GM10847 (cell line): ENCODE data around the gene OPHN1.

Experiments
- POLR2A ChIP-seq: IDR thresholded peaks from 2 replicates; pipeline ENCODE4 v1.6.1; 2011; ENCODE audit not compliant: insufficient read length; ENCODE audit errors: extremely low read depth

Gene OPHN1, protein sequence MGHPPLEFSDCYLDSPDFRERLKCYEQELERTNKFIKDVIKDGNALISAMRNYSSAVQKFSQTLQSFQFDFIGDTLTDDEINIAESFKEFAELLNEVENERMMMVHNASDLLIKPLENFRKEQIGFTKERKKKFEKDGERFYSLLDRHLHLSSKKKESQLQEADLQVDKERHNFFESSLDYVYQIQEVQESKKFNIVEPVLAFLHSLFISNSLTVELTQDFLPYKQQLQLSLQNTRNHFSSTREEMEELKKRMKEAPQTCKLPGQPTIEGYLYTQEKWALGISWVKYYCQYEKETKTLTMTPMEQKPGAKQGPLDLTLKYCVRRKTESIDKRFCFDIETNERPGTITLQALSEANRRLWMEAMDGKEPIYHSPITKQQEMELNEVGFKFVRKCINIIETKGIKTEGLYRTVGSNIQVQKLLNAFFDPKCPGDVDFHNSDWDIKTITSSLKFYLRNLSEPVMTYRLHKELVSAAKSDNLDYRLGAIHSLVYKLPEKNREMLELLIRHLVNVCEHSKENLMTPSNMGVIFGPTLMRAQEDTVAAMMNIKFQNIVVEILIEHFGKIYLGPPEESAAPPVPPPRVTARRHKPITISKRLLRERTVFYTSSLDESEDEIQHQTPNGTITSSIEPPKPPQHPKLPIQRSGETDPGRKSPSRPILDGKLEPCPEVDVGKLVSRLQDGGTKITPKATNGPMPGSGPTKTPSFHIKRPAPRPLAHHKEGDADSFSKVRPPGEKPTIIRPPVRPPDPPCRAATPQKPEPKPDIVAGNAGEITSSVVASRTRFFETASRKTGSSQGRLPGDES

DNA sequence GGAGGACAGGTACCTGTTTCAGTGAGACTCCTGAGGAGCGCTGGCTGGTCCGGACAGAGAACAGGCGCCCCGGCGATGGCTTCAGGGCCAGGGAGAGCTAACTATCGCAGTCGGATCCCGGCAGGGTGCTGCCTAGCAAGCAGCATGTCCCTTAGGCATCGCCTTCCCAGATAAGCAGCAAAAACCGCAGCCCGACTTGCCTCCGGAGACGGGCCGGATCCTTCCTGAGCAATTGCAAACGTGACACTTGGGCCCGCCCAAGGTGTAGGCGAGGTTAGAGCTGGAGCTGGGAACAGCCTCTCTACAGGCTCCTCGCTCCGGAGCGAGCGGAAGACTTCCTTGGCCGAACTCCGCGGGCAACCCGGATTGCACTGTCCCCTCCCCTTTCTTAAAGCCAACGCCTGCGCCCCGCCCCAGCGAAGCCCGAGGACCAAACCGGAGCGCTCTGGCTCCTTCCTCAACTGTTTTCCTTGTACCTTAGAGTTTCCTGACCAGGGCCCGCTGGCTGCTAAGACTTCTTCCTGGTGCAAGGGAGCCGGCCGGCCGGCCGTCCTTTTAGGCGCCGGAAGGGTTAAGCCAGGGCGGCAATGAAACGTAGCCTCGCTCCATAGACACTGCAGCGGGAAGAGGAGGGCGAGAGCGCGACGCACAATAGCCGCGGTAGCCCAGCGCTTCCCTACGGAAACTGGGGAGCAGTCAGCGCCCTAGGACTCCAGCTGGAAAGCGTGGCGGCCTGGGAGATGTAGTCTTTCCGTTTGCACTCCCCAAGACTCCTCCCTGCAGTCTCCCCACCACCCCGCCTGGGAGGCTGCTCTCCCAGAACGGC lies at the start of gene OPHN1:
Gene OPHN1, minus strand, starts transcription at position 341 of the 826 bp plus-strand sequence. CDS start 475 bp downstream, outside the sequence.
- TF ChIP-seq POLR2A: no peak

DNA sequence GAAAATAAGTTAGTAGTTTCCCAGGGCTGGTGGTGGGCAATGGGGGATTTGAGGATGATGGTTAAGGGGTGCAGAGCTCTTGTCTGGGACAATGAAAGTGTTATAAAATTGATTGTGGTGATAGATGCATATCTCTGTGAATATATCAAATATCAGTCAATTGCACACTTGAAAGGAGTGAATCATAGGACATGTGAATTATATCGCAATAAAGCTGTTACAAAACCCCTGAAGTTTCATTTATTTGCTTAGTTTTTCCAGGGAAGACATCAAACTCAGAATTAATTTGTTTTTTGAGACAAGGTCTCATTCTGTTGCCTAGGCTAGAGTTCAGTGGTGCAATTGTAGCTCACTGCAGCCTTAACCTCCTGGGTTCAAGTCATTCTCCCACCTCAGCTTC lies 47.7 kb upstream of the OPHN1 start:
- no peak for TF ChIP-seq POLR2A

DNA sequence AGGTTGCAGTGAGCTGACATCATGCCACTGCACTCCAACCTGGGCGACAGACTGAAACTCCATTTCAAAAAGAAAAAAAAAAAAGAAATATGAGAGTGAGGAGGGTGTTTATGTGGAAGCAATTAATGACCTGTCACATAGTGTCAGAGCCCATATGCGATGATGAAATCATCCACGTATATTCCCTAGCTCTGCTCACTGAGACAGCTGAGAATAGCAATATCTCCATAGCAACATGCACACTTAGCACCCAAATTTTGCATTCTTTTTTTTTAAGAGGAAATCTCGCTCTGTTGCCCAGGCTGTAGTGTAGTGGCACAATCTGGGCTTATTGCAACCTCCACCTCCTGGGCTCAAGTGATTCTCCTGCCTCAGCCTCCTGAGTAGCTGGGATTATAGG lies 31.5 kb upstream of the OPHN1 start:
- no peak for TF ChIP-seq POLR2A

DNA sequence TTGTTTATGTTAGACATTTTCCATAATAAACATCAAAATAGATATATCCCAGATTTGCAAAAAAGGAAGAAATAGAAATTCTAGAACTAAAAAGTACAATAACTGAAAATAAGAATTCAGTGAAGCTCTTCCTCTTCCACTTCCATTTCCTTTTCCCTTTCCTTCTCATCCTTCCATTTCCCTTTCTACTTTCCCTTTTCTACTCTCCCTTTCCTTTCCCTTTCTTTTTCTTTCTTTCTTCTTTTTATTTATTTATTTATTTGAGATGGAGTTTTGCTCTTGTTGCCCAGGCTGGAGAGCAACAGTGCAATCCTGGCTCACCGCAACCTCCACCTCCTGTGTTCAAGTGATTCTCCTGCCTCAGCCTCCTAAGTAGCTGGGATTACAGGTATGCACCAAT lies 30.6 kb upstream of the OPHN1 start:
- no peak for TF ChIP-seq POLR2A

DNA sequence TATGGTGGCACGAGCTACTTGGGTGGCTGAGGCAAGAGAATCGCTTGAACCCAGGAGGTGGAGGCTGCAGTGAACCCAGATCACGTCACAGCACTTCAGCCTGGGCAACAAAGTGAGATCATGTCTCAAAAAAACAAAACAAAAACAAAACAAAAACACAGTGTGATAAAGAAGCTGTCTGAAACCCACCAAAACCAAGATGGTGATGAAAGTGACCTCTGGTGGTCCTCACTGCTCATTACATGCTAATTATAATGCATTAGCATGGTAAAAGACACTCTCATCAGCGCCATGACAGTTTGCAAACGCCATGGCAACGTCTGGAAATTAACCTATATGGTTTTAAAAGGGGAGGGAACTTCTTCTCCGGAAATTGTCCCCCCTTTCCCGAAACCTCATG lies 29.4 kb upstream of the OPHN1 start:
- no peak for TF ChIP-seq POLR2A

DNA sequence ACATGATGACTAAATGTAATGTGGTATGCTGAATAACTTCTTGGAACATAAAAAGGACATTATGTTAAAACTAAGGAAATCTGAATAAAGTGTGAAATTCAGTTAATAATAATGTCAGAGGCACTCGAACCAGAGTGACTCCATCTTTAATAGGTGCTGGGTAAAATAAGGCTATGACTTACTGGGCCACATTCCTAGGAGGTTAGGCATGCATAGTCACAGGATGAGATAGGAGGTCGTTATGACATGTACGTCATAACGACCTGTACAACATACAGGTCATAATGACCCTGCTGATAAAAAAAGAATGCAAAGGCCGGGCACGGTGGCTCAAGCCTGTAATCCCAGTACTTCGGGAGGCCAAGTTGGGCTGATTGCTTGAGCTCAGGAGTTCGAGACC lies 28.9 kb upstream of the OPHN1 start:
- no peak for TF ChIP-seq POLR2A

DNA sequence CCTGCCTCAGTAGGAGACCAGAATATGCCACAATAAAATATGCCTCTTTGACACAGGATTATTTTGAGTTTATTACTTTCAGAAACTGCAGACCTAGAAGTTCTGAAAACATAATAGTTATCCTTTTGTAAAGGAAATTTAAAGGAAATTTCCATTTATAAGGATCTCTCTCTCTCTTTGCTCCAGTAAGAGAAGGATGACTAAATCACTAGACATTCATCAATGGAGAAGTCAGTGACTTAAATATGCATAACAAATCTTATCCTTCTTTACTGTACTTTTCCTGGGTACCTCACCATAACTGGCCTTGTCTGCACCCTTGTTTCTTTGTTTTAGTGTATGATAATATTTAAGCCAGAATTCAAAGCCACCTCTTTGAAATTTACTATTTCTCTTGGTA lies 28.3 kb upstream of the OPHN1 start:
- TF ChIP-seq POLR2A: no peak

DNA sequence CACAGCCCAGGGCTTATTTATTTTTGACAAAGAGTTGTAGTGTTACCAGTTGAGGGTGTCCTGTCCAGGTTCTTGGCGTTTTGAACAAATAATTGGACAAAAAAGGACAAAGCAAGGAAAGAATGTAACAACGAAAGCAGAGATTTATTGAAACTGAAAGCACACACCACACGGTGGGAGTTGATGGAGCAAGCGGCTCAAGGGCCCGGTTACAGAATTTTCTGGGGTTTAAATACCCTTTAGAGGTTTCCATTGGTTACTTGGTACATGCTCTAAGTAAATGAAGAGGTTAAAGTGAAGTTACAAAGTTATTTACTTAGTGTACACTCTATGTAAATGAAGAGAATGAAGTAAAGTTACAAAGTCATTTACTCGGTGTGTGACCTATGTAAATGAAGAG lies 27.8 kb upstream of the OPHN1 start:
- no peak for TF ChIP-seq POLR2A

DNA sequence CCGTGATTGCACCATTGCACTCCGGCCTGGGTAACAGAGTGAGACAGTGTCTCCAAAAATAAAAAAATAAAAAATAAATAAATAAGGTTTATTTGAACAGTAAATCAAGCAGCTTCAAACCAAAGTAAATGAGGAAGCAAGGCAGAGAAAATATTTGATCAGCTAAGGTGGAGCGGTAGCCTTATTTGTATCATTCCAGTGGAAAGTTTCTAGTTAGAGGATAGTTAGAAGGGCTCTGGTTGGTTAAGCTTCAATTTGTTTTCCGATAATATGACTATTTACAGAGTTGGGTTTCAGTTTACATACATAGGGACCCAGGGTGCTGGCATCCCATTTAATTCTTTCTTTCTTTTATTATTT lies 21.8 kb upstream of the OPHN1 start:
- TF ChIP-seq POLR2A: no peak

DNA sequence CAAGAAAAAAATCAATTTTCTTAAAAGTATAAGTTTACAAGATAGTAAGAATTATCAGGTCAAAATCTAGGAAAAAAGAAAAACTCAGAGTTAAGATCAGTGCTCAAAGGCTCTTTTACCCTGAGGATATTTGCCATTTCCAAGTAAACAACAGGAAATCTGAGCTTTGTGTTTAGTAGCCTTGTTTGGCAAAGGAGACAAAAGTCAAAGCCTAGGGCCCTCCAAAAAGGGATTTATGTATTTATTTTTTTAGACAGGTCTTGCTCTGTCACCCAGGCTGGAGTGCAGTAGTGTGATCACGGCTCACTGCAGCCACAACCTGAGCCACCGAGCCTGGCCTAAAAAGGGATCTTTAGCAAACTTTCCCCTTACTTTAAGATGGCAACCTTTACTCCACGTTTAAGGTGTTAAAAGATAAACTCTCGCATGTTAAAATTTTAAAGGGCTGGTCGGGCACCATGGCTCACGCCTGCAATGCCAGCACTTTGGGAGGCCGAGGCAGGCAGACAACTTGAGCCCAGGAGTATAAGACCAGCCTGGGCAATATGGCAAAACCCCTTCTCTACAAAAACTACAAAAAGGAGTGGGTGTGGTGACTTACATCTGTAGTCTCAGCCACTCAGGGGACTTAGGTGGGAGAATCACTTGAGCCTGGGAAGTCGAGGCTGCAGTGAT lies 21.3 kb upstream of the OPHN1 start:
- TF ChIP-seq POLR2A: no peak

DNA sequence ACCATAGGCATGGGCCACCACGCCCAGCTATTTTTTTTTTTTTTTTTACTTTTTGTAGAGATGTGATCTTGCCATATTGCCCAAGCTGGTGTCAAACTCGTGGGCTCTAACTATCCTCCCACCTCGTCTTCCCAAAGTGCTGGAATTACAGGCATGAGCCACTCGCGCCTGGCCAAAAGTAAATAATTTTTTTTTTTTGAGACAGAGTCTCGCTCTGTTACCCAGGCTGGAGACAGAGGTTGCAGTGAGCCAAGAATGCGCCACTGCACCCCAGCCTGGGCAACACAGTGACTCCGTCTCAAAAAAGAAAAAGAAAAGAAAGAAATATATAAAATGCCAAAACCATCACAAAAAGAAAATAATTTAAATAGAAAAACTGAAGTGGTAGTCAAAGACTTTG lies 18.4 kb upstream of the OPHN1 start:
- TF ChIP-seq POLR2A: no peak

DNA sequence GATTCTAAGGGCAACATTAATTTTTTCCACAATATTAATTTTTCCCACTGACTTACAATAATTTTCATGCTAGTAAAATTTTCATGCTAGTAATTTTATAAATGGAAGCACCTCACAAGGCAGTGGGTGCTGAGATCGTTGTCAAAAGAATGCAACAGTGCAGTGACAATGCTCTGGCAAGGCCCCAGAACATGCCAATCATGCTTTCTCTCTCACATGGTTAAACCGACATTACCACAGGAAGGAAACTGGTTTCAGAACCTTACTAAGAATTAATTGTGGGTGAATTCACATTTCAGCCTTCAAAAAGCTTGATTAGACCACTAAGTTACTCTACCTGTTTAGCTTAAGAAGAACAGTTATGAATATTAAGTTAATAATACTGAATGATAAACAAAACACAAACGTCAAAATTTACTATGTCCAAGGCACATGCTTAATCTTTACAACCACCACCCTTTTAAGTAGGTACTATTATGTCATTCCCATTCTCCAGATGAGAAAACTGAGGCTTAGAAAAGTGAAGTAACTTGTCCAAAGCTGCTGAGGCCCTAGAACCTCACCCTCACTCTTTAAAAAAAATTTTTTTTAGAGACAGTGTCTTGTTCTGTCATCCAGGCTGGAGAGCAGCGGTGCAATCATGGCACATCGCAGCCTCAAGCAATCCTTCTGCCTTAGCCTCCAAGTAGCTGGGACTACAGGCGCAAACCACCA lies 10.0 kb upstream of the OPHN1 start:
- no peak for TF ChIP-seq POLR2A

DNA sequence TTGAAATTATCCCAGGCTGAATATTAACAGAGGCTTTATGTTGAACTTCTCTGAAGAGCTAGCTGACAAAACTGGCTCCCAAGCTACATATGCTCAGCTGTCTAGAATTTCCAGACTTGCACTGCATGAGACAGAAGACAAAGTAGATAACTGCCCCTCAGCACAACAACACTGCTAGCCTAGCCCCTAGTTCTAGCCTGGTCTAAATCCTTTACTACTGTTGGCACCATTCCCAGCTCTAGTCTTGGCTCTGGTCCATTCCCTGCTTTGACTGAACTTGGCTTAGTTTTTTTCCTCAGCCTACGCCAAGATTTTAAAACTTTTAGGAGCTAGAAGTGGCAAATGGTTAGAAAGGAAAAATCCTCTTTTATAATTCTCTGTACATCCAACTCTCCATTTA lies 7.6 kb upstream of the OPHN1 start:
- no peak for TF ChIP-seq POLR2A

DNA sequence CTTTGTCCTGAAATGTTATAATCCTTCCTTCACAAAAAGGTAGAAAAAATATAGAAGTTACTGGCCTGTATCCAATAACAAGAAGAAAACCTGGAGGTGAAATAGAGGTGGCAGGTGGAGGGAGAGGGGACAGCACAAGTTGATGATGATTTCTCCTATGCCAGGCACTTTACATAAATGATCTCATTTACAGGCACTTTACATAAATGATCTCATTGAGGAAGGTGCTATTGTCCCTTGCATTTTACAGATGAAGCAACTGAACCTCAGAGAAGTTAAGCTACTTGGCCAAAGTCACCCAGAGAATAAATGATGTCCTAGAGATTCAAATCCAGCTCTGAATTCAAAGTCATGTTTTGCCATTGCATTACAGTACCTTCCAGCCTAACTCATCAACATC lies 7.1 kb upstream of the OPHN1 start:
- TF ChIP-seq POLR2A: no peak
